IMR-90 (cell line): ENCODE data around the gene IL17REL. TPM values are rescaled to one million over a fixed set of nuclear protein-coding genes. Genes with fewer than 3 reads are reported as not detected.

Source experiments
- ATAC-seq: fragments of 200-7000 bp; cut with Tn5 transposase; 2 replicates; pipeline ENCODE4 v1.9.1; 2020; ENCODE audit warnings: low read depth, mild to moderate bottlenecking, moderate library complexity
- BruUV-seq: library from RNA; stranded (reverse); fragments of 400-500 nt; replicated peaks from 2 replicates; lab custom pipeline; 2021; lab: Mats Ljungman, UMichigan
- CTCF ChIA-PET: fragments of 300-600 bp; formaldehyde crosslinking; extraction: SDS; loops from one replicate; lab custom pipeline; 2021; ENCODE audit warnings: antibody characterized with exemption; lab: Yijun Ruan, JAX
- POLR2A ChIA-PET: fragments of 300-600 bp; sonication (Branson Sonifier 250); formaldehyde crosslinking; loops from one replicate; lab custom pipeline; 2022; ENCODE audit warnings: antibody characterized with exemption; ENCODE audit not compliant: unreplicated experiment; lab: Charles Lee
- DNase-seq: peaks from one replicate; pipeline ENCODE4 v3.0.0; 2013
- H2AFZ ChIP-seq: replicated peaks from 2 replicates; pipeline ENCODE3; 2013; ENCODE audit warnings: low read length, mild to moderate bottlenecking; ENCODE audit not compliant: poor library complexity
- H2AK5ac ChIP-seq: 2 replicates; pipeline ENCODE4 v1.6.1; 2013; ENCODE audit warnings: low read depth, low read length, inconsistent platforms
- H2AK9ac ChIP-seq: replicated peaks from 2 replicates; pipeline ENCODE3; 2013; ENCODE audit warnings: mild to moderate bottlenecking, low read depth, low read length, moderate library complexity; ENCODE audit not compliant: poor library complexity
- H2BK120ac ChIP-seq: 2 replicates; pipeline ENCODE4 v1.6.1; 2013; ENCODE audit warnings: low read depth, low read length, inconsistent platforms
- H2BK15ac ChIP-seq: 3 replicates; pipeline ENCODE4 v1.6.1; 2013; ENCODE audit warnings: low read depth, low read length, inconsistent platforms
- H2BK20ac ChIP-seq: 2 replicates; pipeline ENCODE4 v1.6.1; 2013; ENCODE audit warnings: low read depth, mild to moderate bottlenecking, inconsistent platforms, low read length, moderate library complexity
- H2BK5ac ChIP-seq: 2 replicates; pipeline ENCODE4 v1.6.1; 2013; ENCODE audit warnings: mild to moderate bottlenecking, low read depth, low read length, inconsistent platforms; ENCODE audit not compliant: poor library complexity, severe bottlenecking
- H3K14ac ChIP-seq: replicated peaks from 2 replicates; pipeline ENCODE4 v1.6.1; 2013; ENCODE audit warnings: low read depth, low read length, inconsistent platforms
- H3K18ac ChIP-seq: 2 replicates; pipeline ENCODE4 v1.6.1; 2013; ENCODE audit warnings: low read depth, low read length, control low read depth
- H3K23ac ChIP-seq: 2 replicates; pipeline ENCODE4 v1.6.1; 2013; ENCODE audit warnings: low read depth, low read length, inconsistent platforms
- H3K27ac ChIP-seq: 2 replicates; pipeline ENCODE4 v1.5.1; 2013; ENCODE audit warnings: mild to moderate bottlenecking, control low read depth, low read length; ENCODE audit not compliant: insufficient read depth
- H3K27me3 ChIP-seq: 2 replicates; pipeline ENCODE4 v1.6.1; 2013; ENCODE audit warnings: low read length; ENCODE audit not compliant: control insufficient read depth, insufficient read depth
- H3K36me3 ChIP-seq: 2 replicates; pipeline ENCODE4 v1.6.1; 2013; ENCODE audit warnings: low read length, mixed read lengths; ENCODE audit not compliant: control insufficient read depth, insufficient read depth
- H3K4ac ChIP-seq: 2 replicates; pipeline ENCODE4 v1.6.1; 2013; ENCODE audit warnings: low read depth, low read length, inconsistent platforms
- H3K4me1 ChIP-seq: 2 replicates; pipeline ENCODE4 v1.6.1; 2013; ENCODE audit warnings: low read length, mixed read lengths; ENCODE audit not compliant: control insufficient read depth, insufficient read depth
- H3K4me2 ChIP-seq: 2 replicates; pipeline ENCODE4 v1.6.1; 2013; ENCODE audit warnings: low read depth, mild to moderate bottlenecking, control low read depth, low read length, moderate library complexity
- H3K4me3 ChIP-seq: 2 replicates; pipeline ENCODE4 v1.5.1; 2013; ENCODE audit warnings: low read depth, mild to moderate bottlenecking, control low read depth, low read length, moderate library complexity; ENCODE audit not compliant: insufficient read depth
- H3K56ac ChIP-seq: 2 replicates; pipeline ENCODE4 v1.6.1; 2013; ENCODE audit warnings: low read length, inconsistent platforms; ENCODE audit not compliant: insufficient read depth; ENCODE audit errors: extremely low read depth
- H3K79me1 ChIP-seq, 2 experiments: 2 replicates each; pipeline ENCODE4 v1.6.1; 2013; ENCODE audit warnings: low read length in 2 of 2, inconsistent platforms in 1 of 2, low read depth in 1 of 2
- H3K9ac ChIP-seq: 2 replicates; pipeline ENCODE4 v1.6.1; 2013; ENCODE audit warnings: low read depth, low read length, control low read depth
- H3K9me1 ChIP-seq: 2 replicates; pipeline ENCODE4 v1.6.1; 2013; ENCODE audit warnings: low read length, inconsistent platforms; ENCODE audit not compliant: insufficient read depth
- H3K9me3 ChIP-seq: 2 replicates; pipeline ENCODE4 v1.6.1; 2013; ENCODE audit warnings: low read length; ENCODE audit not compliant: control insufficient read depth, insufficient read depth
- H4K20me1 ChIP-seq: 2 replicates; pipeline ENCODE4 v1.6.1; 2013; ENCODE audit warnings: low read length, inconsistent platforms; ENCODE audit not compliant: insufficient read depth
- H4K5ac ChIP-seq: 2 replicates; pipeline ENCODE4 v1.6.1; 2013; ENCODE audit warnings: mild to moderate bottlenecking, low read depth, low read length, control low read depth
- H4K8ac ChIP-seq, 2 experiments: 2 replicates each; pipeline ENCODE4 v1.6.1; 2013; ENCODE audit warnings: low read depth in 2 of 2, low read length in 2 of 2, control low read depth in 1 of 2, inconsistent platforms in 1 of 2
- H4K91ac ChIP-seq: 2 replicates; pipeline ENCODE4 v1.6.1; 2013; ENCODE audit warnings: low read depth, low read length, inconsistent platforms; ENCODE audit not compliant: insufficient read depth
- BHLHE40 ChIP-seq: fragments of 150-350 bp; IDR thresholded peaks from 2 replicates; pipeline ENCODE4 v1.6.1; 2016; ENCODE audit warnings: mild to moderate bottlenecking, low read depth, low read length
- FOS ChIP-seq: fragments of 150-350 bp; IDR thresholded peaks from 2 replicates; pipeline ENCODE4 v1.6.1; 2016; ENCODE audit warnings: low read depth, low read length
- MAFK ChIP-seq: IDR thresholded peaks from 2 replicates; pipeline ENCODE4 v1.6.1; 2012; ENCODE audit warnings: low read depth, low read length, improper control_type of control experiment
- RAD21 ChIP-seq: IDR thresholded peaks from 2 replicates; pipeline ENCODE4 v1.6.1; 2012; ENCODE audit warnings: low read length, improper control_type of control experiment
- WGBS, 2 experiments: methylation state at CpG; one replicate each; pipeline versions ENCODE4 v1.1.5 to v1.1.7; 2013; ENCODE audit warnings: missing lambda C conversion rate in 2 of 2; ENCODE audit not compliant: insufficient read length in 1 of 2; ENCODE audit errors: extremely low coverage in 2 of 2; 5-methylcytosine and 5-hydroxymethylcytosine counted together
- dilution Hi-C: fragments of 300-500 bp; cut with HindIII; formaldehyde crosslinking; loops from one replicate; pipeline ENCODE4 v1.14.3; 2018; ENCODE audit warnings: low sequenced_read_pairs; ENCODE audit not compliant: unreplicated experiment
- in situ Hi-C: fragments of 300-500 bp; cut with MboI; formaldehyde crosslinking; loops from 3 replicates; pipeline ENCODE4 v1.14.3; 2019; ENCODE audit warnings: low sequenced_read_pairs, inconsistent platforms, mixed read lengths
- intact Hi-C: fragments of 100-400 bp; cut with micrococcal nuclease; formaldehyde crosslinking; loops from 2 replicates; pipeline ENCODE4 v1.10.0; 2022
- polyA plus RNA-seq, 3 experiments: library from polyadenylated mRNA; depleted of rRNA; stranded (reverse); fragments of >200 nt; gene quantifications; 2 replicates each; pipeline ENCODE4 v1.2.3, GENCODE V29; 2012; ENCODE audit warnings: low replicate concordance in 1 of 3
- total RNA-seq: library from RNA; depleted of rRNA; stranded (reverse); fragments of >200 nt; gene quantifications from 2 replicates; pipeline ENCODE4 v1.2.3, GENCODE V29; 2012
- TF ChIP-seq, protein P1 (sequence below): fragments of 150-350 bp; IDR thresholded peaks from 2 replicates; pipeline ENCODE4 v1.6.1; 2016; ENCODE audit warnings: low read depth, mild to moderate bottlenecking, low read length, moderate library complexity, borderline replicate concordance
- TF ChIP-seq, protein P2 (sequence below): conservative IDR thresholded peaks from 2 replicates; pipeline ENCODE4 v1.5.1; 2012; ENCODE audit warnings: mild to moderate bottlenecking, low read depth, low read length, improper control_type of control experiment

IL17REL gene
- total and polyA plus RNA-seq, 2 of the 4 experiments (the other 2 are of a cell fraction): not detected

DNA sequence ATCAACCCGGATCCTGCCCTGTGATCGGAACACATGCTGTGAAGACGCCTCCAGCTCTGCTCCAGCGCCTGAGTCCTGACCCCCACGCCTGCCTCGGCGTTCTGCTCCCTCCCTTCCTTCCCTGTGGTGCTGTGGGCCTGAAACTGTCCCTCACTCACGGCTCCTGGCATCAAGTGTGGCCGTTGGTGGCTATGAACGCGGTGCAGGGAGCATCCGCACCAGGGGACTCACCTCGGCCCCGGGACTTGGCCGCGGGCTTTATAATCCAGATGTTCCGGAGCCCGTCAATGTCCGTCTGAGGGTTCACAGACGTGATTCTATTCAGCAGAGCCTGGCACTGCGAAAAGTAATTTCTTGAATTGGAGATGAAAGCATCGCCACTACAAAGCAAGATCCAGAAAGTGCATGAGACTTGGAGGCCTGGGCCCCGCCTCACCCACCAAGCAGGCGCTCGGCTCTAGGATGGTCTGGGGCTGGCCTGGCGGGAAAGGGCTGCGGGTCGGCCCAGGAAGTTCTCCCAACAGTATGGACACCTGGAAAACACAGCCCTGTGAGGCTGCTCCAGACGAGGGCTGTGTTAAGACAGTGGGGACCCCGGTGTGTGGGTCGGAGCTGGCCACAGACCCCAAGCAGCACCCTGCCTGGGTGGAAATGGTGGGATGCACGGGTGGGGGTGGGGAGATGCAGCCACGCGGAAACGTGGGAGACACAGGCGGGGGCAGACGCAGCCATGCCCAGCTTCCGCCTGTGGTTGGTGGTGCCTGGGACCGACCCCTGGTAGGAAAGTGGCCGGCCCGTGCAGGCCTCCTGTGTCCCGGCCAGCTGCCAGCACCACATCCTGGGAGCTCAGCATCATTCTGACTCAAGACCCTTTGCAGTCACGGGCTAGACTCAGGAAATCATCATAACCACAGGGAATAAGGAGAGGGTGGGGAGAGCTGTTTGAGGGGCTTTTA is 21.8 kb upstream of the IL17REL start:
- BruUV-seq: no TSS peak
- Histone ChIP-seq H3K9me1 (no peaks in the 10 kb centered on the region), H3K18ac (no peak overlapping the region), H3K14ac (no peak overlapping the region), H3K4me2 (no peak overlapping the region), H4K20me1 (no peaks in the 10 kb centered on the region), H2BK20ac (no peak overlapping the region), H3K27me3 (peaks cover 18% of the 10 kb centered on the region), H2AK5ac (no peak overlapping the region), H4K91ac (no peak overlapping the region), H3K56ac (no peak overlapping the region), H3K9ac (no peak overlapping the region), H3K79me1 (no peaks in the 10 kb centered on the region), H4K5ac (no peak overlapping the region), H3K4ac (no peak overlapping the region), H3K4me3 (no peak overlapping the region), H2BK15ac (no peak overlapping the region), H3K36me3 (no peaks in the 10 kb centered on the region), H3K27ac (no peak overlapping the region), H3K9me3 (peaks cover 4% of the 10 kb centered on the region), H4K8ac (no peak overlapping the region), H3K23ac (no peak overlapping the region), H2BK120ac (no peak overlapping the region), H2BK5ac (no peak overlapping the region), H2AFZ (no peak overlapping the region), H2AK9ac (no peak overlapping the region), H3K4me1 (no peaks in the 10 kb centered on the region; the same call in 1 of the 2 replicates)
- TF ChIP-seq, protein P1, sequence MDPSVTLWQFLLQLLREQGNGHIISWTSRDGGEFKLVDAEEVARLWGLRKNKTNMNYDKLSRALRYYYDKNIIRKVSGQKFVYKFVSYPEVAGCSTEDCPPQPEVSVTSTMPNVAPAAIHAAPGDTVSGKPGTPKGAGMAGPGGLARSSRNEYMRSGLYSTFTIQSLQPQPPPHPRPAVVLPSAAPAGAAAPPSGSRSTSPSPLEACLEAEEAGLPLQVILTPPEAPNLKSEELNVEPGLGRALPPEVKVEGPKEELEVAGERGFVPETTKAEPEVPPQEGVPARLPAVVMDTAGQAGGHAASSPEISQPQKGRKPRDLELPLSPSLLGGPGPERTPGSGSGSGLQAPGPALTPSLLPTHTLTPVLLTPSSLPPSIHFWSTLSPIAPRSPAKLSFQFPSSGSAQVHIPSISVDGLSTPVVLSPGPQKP: no peak
- no peak for TF ChIP-seq MAFK
- no peak for TF ChIP-seq RAD21
- TF ChIP-seq, protein P2, sequence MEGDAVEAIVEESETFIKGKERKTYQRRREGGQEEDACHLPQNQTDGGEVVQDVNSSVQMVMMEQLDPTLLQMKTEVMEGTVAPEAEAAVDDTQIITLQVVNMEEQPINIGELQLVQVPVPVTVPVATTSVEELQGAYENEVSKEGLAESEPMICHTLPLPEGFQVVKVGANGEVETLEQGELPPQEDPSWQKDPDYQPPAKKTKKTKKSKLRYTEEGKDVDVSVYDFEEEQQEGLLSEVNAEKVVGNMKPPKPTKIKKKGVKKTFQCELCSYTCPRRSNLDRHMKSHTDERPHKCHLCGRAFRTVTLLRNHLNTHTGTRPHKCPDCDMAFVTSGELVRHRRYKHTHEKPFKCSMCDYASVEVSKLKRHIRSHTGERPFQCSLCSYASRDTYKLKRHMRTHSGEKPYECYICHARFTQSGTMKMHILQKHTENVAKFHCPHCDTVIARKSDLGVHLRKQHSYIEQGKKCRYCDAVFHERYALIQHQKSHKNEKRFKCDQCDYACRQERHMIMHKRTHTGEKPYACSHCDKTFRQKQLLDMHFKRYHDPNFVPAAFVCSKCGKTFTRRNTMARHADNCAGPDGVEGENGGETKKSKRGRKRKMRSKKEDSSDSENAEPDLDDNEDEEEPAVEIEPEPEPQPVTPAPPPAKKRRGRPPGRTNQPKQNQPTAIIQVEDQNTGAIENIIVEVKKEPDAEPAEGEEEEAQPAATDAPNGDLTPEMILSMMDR: no peak
- no peak for TF ChIP-seq FOS
- TF ChIP-seq BHLHE40: no peak
- intact Hi-C loops (no loop called here), dilution Hi-C loops (no loop called here), in situ Hi-C loops (loop anchor here (5.0 kb wide), 1 partner anchor 102 kb away; no protein-coding TSS in a partner anchor)
- ChIA-PET CTCF (no interaction called here), POLR2A (no interaction called here)
- no peak for ATAC-seq
- WGBS, 2 experiments: 79% methylated on average over 15 of the region's 43 CpGs; no CpG with 5 or more reads in 1 of the 2 experiments
- no peak for DNase-seq
